CD4-positive, alpha-beta T cell (primary cell): ENCODE data around the gene GSE1. TPM values are rescaled to one million over a fixed set of nuclear protein-coding genes. Genes with fewer than 3 reads are reported as not detected.

Source experiments
- ATAC-seq: fragments of 200-7000 bp; cut with Tn5 transposase; one replicate; pipeline ENCODE4 v1.10.0; 2022; ENCODE audit warnings: mild to moderate bottlenecking; ENCODE audit not compliant: poor library complexity
- CTCF ChIA-PET: fragments of 350-600 bp; sonication (Branson Sonifier 250); formaldehyde crosslinking; loops from one replicate; lab custom pipeline; 2021; ENCODE audit warnings: antibody characterized with exemption, inconsistent platforms; lab: Charles Lee
- POLR2A ChIA-PET: fragments of 350-600 bp; sonication (Branson Sonifier 250); formaldehyde crosslinking; loops from one replicate; lab custom pipeline; 2021; ENCODE audit warnings: antibody characterized with exemption, inconsistent platforms; lab: Charles Lee
- DNase-seq, 14 experiments: peaks; one replicate each; pipeline ENCODE4 v3.0.0-alpha.2; 2013 to 2020; ENCODE audit warnings: mixed read lengths in 2 of 14
- H3K27ac ChIP-seq, 2 donors: one replicate each; pipeline versions ENCODE4 v1.5.1 to v1.7.0; 2013; ENCODE audit warnings: low read length in 2 of 2, low read depth in 1 of 2, mild to moderate bottlenecking in 1 of 2
- H3K27me3 ChIP-seq, 2 experiments: 1 replicate in 1 of 2; 2 replicates in 1 of 2; pipeline versions ENCODE4 v1.6.1 to v1.7.0; 2013; ENCODE audit warnings: low read length in 2 of 2, control low read depth in 1 of 2, mild to moderate bottlenecking in 1 of 2, moderate library complexity in 1 of 2; ENCODE audit not compliant: insufficient read depth in 2 of 2, control insufficient read depth in 1 of 2
- H3K36me3 ChIP-seq: one replicate; pipeline ENCODE4 v1.6.1; 2013; ENCODE audit warnings: low read length, control low read depth; ENCODE audit not compliant: insufficient read depth
- H3K4me1 ChIP-seq: one replicate; pipeline ENCODE4 v1.6.1; 2013; ENCODE audit warnings: low read length, control low read depth; ENCODE audit not compliant: insufficient read depth
- H3K4me3 ChIP-seq: one replicate; pipeline ENCODE4 v1.5.1; 2013; ENCODE audit warnings: mild to moderate bottlenecking, low read length, moderate library complexity
- H3K9me3 ChIP-seq, 2 experiments: 1 replicate in 1 of 2; 2 replicates in 1 of 2; pipeline versions ENCODE4 v1.6.1 to v1.7.0; 2013; ENCODE audit warnings: low read length in 2 of 2, mild to moderate bottlenecking in 2 of 2, control low read depth in 1 of 2, moderate library complexity in 1 of 2; ENCODE audit not compliant: control insufficient read depth in 1 of 2, insufficient read depth in 1 of 2
- H3K27ac Mint-ChIP-seq: one replicate; pipeline ENCODE4 v1.8.0; 2020; ENCODE audit warnings: mixed read lengths
- H3K27me3 Mint-ChIP-seq: one replicate; pipeline ENCODE4 v1.8.0; 2021; ENCODE audit warnings: mixed read lengths
- H3K36me3 Mint-ChIP-seq: one replicate; pipeline ENCODE4 v1.8.0; 2021; ENCODE audit warnings: low read depth, mixed read lengths
- H3K4me1 Mint-ChIP-seq: one replicate; pipeline ENCODE4 v1.8.0; 2021; ENCODE audit warnings: low read depth, mixed read lengths
- H3K4me3 Mint-ChIP-seq: one replicate; pipeline ENCODE4 v1.8.0; 2020; ENCODE audit warnings: mild to moderate bottlenecking, mixed read lengths
- H3K9me3 Mint-ChIP-seq: one replicate; pipeline ENCODE4 v1.8.0; 2020; ENCODE audit warnings: mixed read lengths
- CTCF ChIP-seq: fragments of 200-600 bp; IDR thresholded peaks from one replicate; pipeline ENCODE4 v1.8.0; 2022; ENCODE audit warnings: antibody characterized with exemption, mild to moderate bottlenecking
- intact Hi-C, 2 experiments: fragments of 100-400 bp; cut with DNase I in 1 of 2; cut with micrococcal nuclease in 1 of 2; formaldehyde crosslinking; loops; one replicate each; pipeline versions ENCODE4 v1.15.1 to v1.9.0; 2023 to 2025; cut with DNase I, micrococcal nuclease
- total RNA-seq, 174 experiments: library from RNA in 2 of 174; stranded (reverse) in 2 of 174; gene quantifications; one replicate each; pipeline ENCODE4 v1.2.3 and lab custom pipeline; 2021 to 2026

GSE1 gene
- total RNA-seq, 2 experiments from 2014 or later: 11.7 to 13.7 TPM

- CTCF ChIA-PET: no interaction called here
- Mint-ChIP-seq H3K4me1 (no peaks in the 10 kb centered on the region), H3K9me3 (no peaks in the 10 kb centered on the region), H3K27ac (no peak overlapping the region), H3K4me3 (no peak overlapping the region), H3K36me3 (peaks cover 41% of the 10 kb centered on the region), H3K27me3 (no peaks in the 10 kb centered on the region)
- H3K36me3 ChIP-seq: peaks cover 67% of the 10 kb centered on the region
- no peaks in the 10 kb centered on the region for H3K9me3 ChIP-seq
- no peak for DNase-seq
- no peaks in the 10 kb centered on the region for H3K27me3 ChIP-seq
- no peak for ATAC-seq
- H3K27ac ChIP-seq: no peak overlapping the region
- TF ChIP-seq CTCF: no peak
- no peak overlapping the region for H3K4me3 ChIP-seq
- POLR2A ChIA-PET: no interaction called here
- intact Hi-C loops: no loop called here
- no peaks in the 10 kb centered on the region for H3K4me1 ChIP-seq
These were observed 61.3 kb downstream of the GSE1 start for GRCh38 chr16:85674418-85674755.

- H3K9me3 ChIP-seq: no peaks in the 10 kb centered on the region
- ATAC-seq (no peak), DNase-seq (no peak)
- Mint-ChIP-seq H3K27me3 (no peaks in the 10 kb centered on the region), H3K9me3 (no peaks in the 10 kb centered on the region), H3K4me3 (no peak overlapping the region), H3K36me3 (peaks cover 37% of the 10 kb centered on the region), H3K27ac (no peak overlapping the region), H3K4me1 (no peaks in the 10 kb centered on the region)
- intact Hi-C loops: loop anchor here in 1 of 2 experiments (5.0 kb wide), 1 partner anchor 82 kb away; no protein-coding TSS in a partner anchor
- CTCF ChIA-PET: no interaction called here
- POLR2A ChIA-PET: no interaction called here
- no peak for TF ChIP-seq CTCF
- H3K27me3 ChIP-seq: no peaks in the 10 kb centered on the region
- no peak overlapping the region for H3K27ac ChIP-seq
- H3K36me3 ChIP-seq: peaks cover 64% of the 10 kb centered on the region
- H3K4me1 ChIP-seq: peaks cover 2% of the 10 kb centered on the region
- H3K4me3 ChIP-seq: no peak overlapping the region
These were observed 61.7 kb downstream of the GSE1 start for GRCh38 chr16:85674828-85675227.

DNA sequence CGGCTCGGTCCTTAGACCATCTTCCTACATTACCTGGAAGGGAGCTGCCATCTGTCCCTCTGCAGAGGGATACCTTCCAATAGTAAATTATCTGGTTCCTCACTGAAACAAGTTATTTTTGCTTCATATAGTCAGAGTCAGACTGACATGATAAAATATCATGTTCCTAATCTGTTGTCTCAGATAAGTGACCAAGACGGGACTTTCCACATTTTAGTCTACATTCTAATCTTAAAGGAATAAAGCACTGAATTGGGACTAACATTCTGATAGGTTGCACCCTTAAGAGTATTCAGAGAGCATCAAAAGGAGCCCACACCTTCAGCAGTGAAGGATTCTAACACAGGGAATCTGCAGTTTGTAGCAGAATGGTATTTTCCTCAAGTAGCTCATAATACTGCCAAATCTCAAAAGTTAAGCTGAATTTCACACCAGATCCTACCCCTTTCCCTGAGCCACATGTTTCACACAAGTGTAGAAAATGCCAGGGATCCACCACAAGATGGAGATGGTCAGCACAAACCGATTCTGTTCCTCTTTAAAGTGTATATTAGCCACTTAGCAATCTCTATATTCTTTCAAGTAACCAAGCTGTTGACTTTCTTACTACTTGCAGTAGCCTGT, 62.2 kb downstream of the GSE1 start:
- H3K4me3 Mint-ChIP-seq: no peak overlapping the region
- no peaks in the 10 kb centered on the region for H3K27me3 Mint-ChIP-seq
- TF ChIP-seq CTCF: no peak
- ChIA-PET POLR2A (no interaction called here), CTCF (interaction anchor here (0.5 kb wide), 1 partner anchor 247 kb away, joined by 3 read pairs; no protein-coding TSS in a partner anchor)
- Histone ChIP-seq H3K27ac (no peak overlapping the region), H3K27me3 (no peaks in the 10 kb centered on the region), H3K36me3 (peaks cover 60% of the 10 kb centered on the region), H3K4me1 (peaks cover 5% of the 10 kb centered on the region), H3K9me3 (no peaks in the 10 kb centered on the region), H3K4me3 (no peak overlapping the region)
- H3K9me3 Mint-ChIP-seq: no peaks in the 10 kb centered on the region
- H3K27ac Mint-ChIP-seq: no peak overlapping the region
- DNase-seq (no peak), ATAC-seq (no peak)
- intact Hi-C loops: loop anchor here in 1 of 2 experiments (5.0 kb wide), 1 partner anchor 82 kb away; no protein-coding TSS in a partner anchor
- peaks cover 3% of the 10 kb centered on the region for H3K4me1 Mint-ChIP-seq
- H3K36me3 Mint-ChIP-seq: peaks cover 33% of the 10 kb centered on the region
